Activated CD4-positive, alpha-beta T cell treated with anti-CD3 and anti-CD28 coated beads for 36 hours (primary cell): Measurements from ENCODE around the gene PHF21A. TPM values are rescaled to one million over a fixed set of nuclear protein-coding genes. Genes with fewer than 3 reads are reported as not detected.

Experiments
- ATAC-seq: fragments of 200-7000 bp; cut with Tn5 transposase; one replicate; pipeline ENCODE4 v1.10.0; 2021; ENCODE audit warnings: mild to moderate bottlenecking, moderate library complexity
- CTCF ChIA-PET: fragments of 350-600 bp; sonication (Branson Sonifier 250); formaldehyde crosslinking; loops from one replicate; lab custom pipeline; 2021; ENCODE audit warnings: antibody characterized with exemption; lab: Charles Lee
- POLR2A ChIA-PET: fragments of 350-600 bp; sonication (Branson Sonifier 250); formaldehyde crosslinking; loops from one replicate; lab custom pipeline; 2021; ENCODE audit warnings: antibody characterized with exemption, inconsistent platforms; lab: Charles Lee
- DNase-seq: peaks from one replicate; pipeline ENCODE4 v3.0.0-alpha.2; 2020
- H3K27ac Mint-ChIP-seq: one replicate; pipeline ENCODE4 v1.8.0; 2021; ENCODE audit warnings: mixed read lengths
- H3K27me3 Mint-ChIP-seq: one replicate; pipeline ENCODE4 v1.8.0; 2021; ENCODE audit warnings: mixed read lengths
- H3K36me3 Mint-ChIP-seq: one replicate; pipeline ENCODE4 v1.8.0; 2021; ENCODE audit warnings: low read depth, mixed read lengths
- H3K4me1 Mint-ChIP-seq: one replicate; pipeline ENCODE4 v1.8.0; 2021; ENCODE audit warnings: mixed read lengths
- H3K4me3 Mint-ChIP-seq: one replicate; pipeline ENCODE4 v1.8.0; 2021; ENCODE audit warnings: mild to moderate bottlenecking, moderate library complexity, mixed read lengths
- H3K9me3 Mint-ChIP-seq: one replicate; pipeline ENCODE4 v1.8.0; 2021; ENCODE audit warnings: low read depth, mixed read lengths
- intact Hi-C, 2 experiments: fragments of 100-400 bp; cut with DNase I in 1 of 2; cut with micrococcal nuclease in 1 of 2; formaldehyde crosslinking; loops; one replicate each; pipeline versions ENCODE4 v1.14.2 to v1.15.1; 2022 to 2024; cut with DNase I, micrococcal nuclease
- total RNA-seq, 2 experiments: library from RNA; stranded (reverse); gene quantifications; one replicate each; pipeline ENCODE4 v1.2.3, GENCODE V29; 2021

PHF21A gene
- total RNA-seq, 2 experiments from 2014 or later = 42.6 to 61.8 TPM

GRCh38 chr11:46060013-46060412 lies 61.2 kb downstream of the PHF21A start:
- ATAC-seq (no peak), DNase-seq (no peak)
- POLR2A ChIA-PET = no interaction called here
- intact Hi-C loops = no loop called here
- H3K4me3 Mint-ChIP-seq = no peak overlapping the region
- CTCF ChIA-PET = no interaction called here
- peaks cover 18% of the 10 kb centered on the region for H3K4me1 Mint-ChIP-seq
- peaks cover 4% of the 10 kb centered on the region for H3K36me3 Mint-ChIP-seq
- no peaks in the 10 kb centered on the region for H3K9me3 Mint-ChIP-seq
- no peak overlapping the region for H3K27ac Mint-ChIP-seq
- no peaks in the 10 kb centered on the region for H3K27me3 Mint-ChIP-seq

- peaks cover 4% of the 10 kb centered on the region for H3K36me3 Mint-ChIP-seq
- DNase-seq (no peak), ATAC-seq (peak; percentile 55)
- POLR2A ChIA-PET = no interaction called here
- no peak overlapping the region for H3K27ac Mint-ChIP-seq
- H3K9me3 Mint-ChIP-seq = no peaks in the 10 kb centered on the region
- intact Hi-C loops = no loop called here
- CTCF ChIA-PET = interaction anchor here (0.5 to 0.8 kb wide), 2 partner anchors 34 to 37 kb away, joined by 3 read pairs; no protein-coding TSS in a partner anchor
- no peaks in the 10 kb centered on the region for H3K27me3 Mint-ChIP-seq
- H3K4me1 Mint-ChIP-seq = peaks cover 18% of the 10 kb centered on the region
- no peak overlapping the region for H3K4me3 Mint-ChIP-seq
These were observed 63.8 kb downstream of the PHF21A start for GRCh38 chr11:46057489-46057888.

GRCh38 chr11:46055371-46055770 lies 65.9 kb downstream of the PHF21A start:
- H3K27ac Mint-ChIP-seq = no peak overlapping the region
- CTCF ChIA-PET = no interaction called here
- no peak overlapping the region for H3K4me3 Mint-ChIP-seq
- no peaks in the 10 kb centered on the region for H3K27me3 Mint-ChIP-seq
- DNase-seq (no peak), ATAC-seq (no peak)
- intact Hi-C loops = no loop called here
- no peaks in the 10 kb centered on the region for H3K9me3 Mint-ChIP-seq
- peaks cover 5% of the 10 kb centered on the region for H3K36me3 Mint-ChIP-seq
- POLR2A ChIA-PET = no interaction called here
- peaks cover 18% of the 10 kb centered on the region for H3K4me1 Mint-ChIP-seq

GRCh38 chr11:46051102-46051501 lies 70.2 kb downstream of the PHF21A start:
- no peaks in the 10 kb centered on the region for H3K27me3 Mint-ChIP-seq
- no peak overlapping the region for H3K4me3 Mint-ChIP-seq
- intact Hi-C loops = no loop called here
- H3K4me1 Mint-ChIP-seq = peaks cover 10% of the 10 kb centered on the region
- no peaks in the 10 kb centered on the region for H3K9me3 Mint-ChIP-seq
- POLR2A ChIA-PET = no interaction called here
- peaks cover 20% of the 10 kb centered on the region for H3K36me3 Mint-ChIP-seq
- ATAC-seq (no peak), DNase-seq (no peak)
- H3K27ac Mint-ChIP-seq = no peak overlapping the region
- CTCF ChIA-PET = interaction anchor here (0.6 to 0.9 kb wide), 3 partner anchors 82 to 1561 kb away, joined by 3 read pairs; no protein-coding TSS in a partner anchor

GRCh38 chr11:46050662-46051061 lies 70.6 kb downstream of the PHF21A start:
- POLR2A ChIA-PET = no interaction called here
- Mint-ChIP-seq H3K36me3 (peaks cover 20% of the 10 kb centered on the region), H3K9me3 (no peaks in the 10 kb centered on the region), H3K4me1 (peaks cover 12% of the 10 kb centered on the region), H3K27me3 (no peaks in the 10 kb centered on the region), H3K4me3 (no peak overlapping the region), H3K27ac (no peak overlapping the region)
- ATAC-seq (no peak), DNase-seq (no peak)
- CTCF ChIA-PET = interaction anchor here (0.6 kb wide), 1 partner anchor 1561 kb away, joined by 3 read pairs; no protein-coding TSS in a partner anchor
- intact Hi-C loops = no loop called here

- CTCF ChIA-PET = no interaction called here
- no peak for ATAC-seq
These were observed 71.2 kb downstream of the PHF21A start for GRCh38 chr11:46050003-46050461.

GRCh38 chr11:46049325-46049897 lies 71.8 kb downstream of the PHF21A start:
- POLR2A ChIA-PET = no interaction called here

More at GRCh38 chr11:46050003-46050461, 71.2 kb downstream of the PHF21A start:
- peaks cover 7% of the 10 kb centered on the region for H3K4me1 Mint-ChIP-seq
- H3K27me3 Mint-ChIP-seq = no peaks in the 10 kb centered on the region
- H3K27ac Mint-ChIP-seq = no peak overlapping the region
- H3K4me3 Mint-ChIP-seq = no peak overlapping the region
- intact Hi-C loops = no loop called here
- POLR2A ChIA-PET = no interaction called here
- H3K9me3 Mint-ChIP-seq = no peaks in the 10 kb centered on the region
- peaks cover 20% of the 10 kb centered on the region for H3K36me3 Mint-ChIP-seq
- DNase-seq = no peak

GRCh38 chr11:46048198-46048597 lies 73.1 kb downstream of the PHF21A start:
- H3K27ac Mint-ChIP-seq = no peak overlapping the region
- no peak for DNase-seq
- POLR2A ChIA-PET = no interaction called here
- no peak for ATAC-seq
- H3K4me1 Mint-ChIP-seq = peaks cover 7% of the 10 kb centered on the region
- no peaks in the 10 kb centered on the region for H3K9me3 Mint-ChIP-seq
- CTCF ChIA-PET = interaction anchor here (0.7 kb wide), 1 partner anchor 96 kb away, joined by 4 read pairs; no protein-coding TSS in a partner anchor
- H3K27me3 Mint-ChIP-seq = no peaks in the 10 kb centered on the region
- H3K36me3 Mint-ChIP-seq = peaks cover 20% of the 10 kb centered on the region
- no peak overlapping the region for H3K4me3 Mint-ChIP-seq
- intact Hi-C loops = no loop called here

More at GRCh38 chr11:46049325-46049897, 71.8 kb downstream of the PHF21A start:
- ATAC-seq (no peak), DNase-seq (no peak)
- H3K36me3 Mint-ChIP-seq = peaks cover 20% of the 10 kb centered on the region
- CTCF ChIA-PET = no interaction called here
- H3K27ac Mint-ChIP-seq = no peak overlapping the region
- intact Hi-C loops = no loop called here
- H3K9me3 Mint-ChIP-seq = no peaks in the 10 kb centered on the region
- H3K27me3 Mint-ChIP-seq = no peaks in the 10 kb centered on the region
- peaks cover 7% of the 10 kb centered on the region for H3K4me1 Mint-ChIP-seq
- H3K4me3 Mint-ChIP-seq = no peak overlapping the region

GRCh38 chr11:46047520-46047919 lies 73.7 kb downstream of the PHF21A start:
- peaks cover 7% of the 10 kb centered on the region for H3K4me1 Mint-ChIP-seq
- no peak overlapping the region for H3K4me3 Mint-ChIP-seq
- no peak for DNase-seq
- intact Hi-C loops = no loop called here
- no peak for ATAC-seq
- peaks cover 20% of the 10 kb centered on the region for H3K36me3 Mint-ChIP-seq
- H3K27ac Mint-ChIP-seq = no peak overlapping the region
- ChIA-PET CTCF (no interaction called here), POLR2A (no interaction called here)
- H3K9me3 Mint-ChIP-seq = no peaks in the 10 kb centered on the region
- no peaks in the 10 kb centered on the region for H3K27me3 Mint-ChIP-seq

GRCh38 chr11:46045811-46046210 lies 75.4 kb downstream of the PHF21A start:
- ATAC-seq (no peak), DNase-seq (no peak)
- Mint-ChIP-seq H3K9me3 (no peaks in the 10 kb centered on the region), H3K36me3 (peaks cover 15% of the 10 kb centered on the region), H3K27me3 (no peaks in the 10 kb centered on the region), H3K4me3 (no peak overlapping the region), H3K27ac (no peak overlapping the region), H3K4me1 (peaks cover 20% of the 10 kb centered on the region)
- ChIA-PET POLR2A (no interaction called here), CTCF (interaction anchor here (0.8 to 2.0 kb wide), 2 partner anchors 39 to 45 kb away, joined by 3 to 7 read pairs; no protein-coding TSS in a partner anchor)
- intact Hi-C loops = no loop called here

- ChIA-PET POLR2A (no interaction called here), CTCF (no interaction called here)
- Mint-ChIP-seq H3K27ac (no peak overlapping the region), H3K27me3 (no peaks in the 10 kb centered on the region), H3K9me3 (no peaks in the 10 kb centered on the region), H3K4me1 (peaks cover 26% of the 10 kb centered on the region), H3K4me3 (no peak overlapping the region), H3K36me3 (peaks cover 12% of the 10 kb centered on the region)
- intact Hi-C loops = no loop called here
- ATAC-seq = no peak
- DNase-seq = no peak
These were observed 76.7 kb downstream of the PHF21A start for GRCh38 chr11:46044601-46045000.

GRCh38 chr11:46039990-46040389 lies 81.3 kb downstream of the PHF21A start:
- CTCF ChIA-PET = no interaction called here
- intact Hi-C loops = no loop called here
- POLR2A ChIA-PET = no interaction called here

More at GRCh38 chr11:46039990-46040389, 81.3 kb downstream of the PHF21A start:
- no peaks in the 10 kb centered on the region for H3K9me3 Mint-ChIP-seq
- ATAC-seq = no peak
- H3K4me1 Mint-ChIP-seq = peaks cover 35% of the 10 kb centered on the region
- H3K4me3 Mint-ChIP-seq = no peak overlapping the region
- no peaks in the 10 kb centered on the region for H3K36me3 Mint-ChIP-seq
- no peaks in the 10 kb centered on the region for H3K27me3 Mint-ChIP-seq
- no peak overlapping the region for H3K27ac Mint-ChIP-seq
- no peak for DNase-seq
